H9 (cell line): ENCODE results near the gene CHKB. TPM values are rescaled to one million over a fixed set of nuclear protein-coding genes. Genes with fewer than 3 reads are reported as not detected.

Source experiments
- DNase-seq: peaks from one replicate; pipeline ENCODE4 v3.0.0-alpha.2; 2017
- H2AFZ ChIP-seq: one replicate; pipeline ENCODE4 v1.6.1; 2013; ENCODE audit warnings: mild to moderate bottlenecking, low read length, control low read depth, moderate library complexity
- H2AK5ac ChIP-seq: 2 replicates; pipeline ENCODE4 v1.6.1; 2013; ENCODE audit warnings: low read length, control low read depth, mixed read lengths; ENCODE audit not compliant: insufficient read length
- H2BK120ac ChIP-seq: one replicate; pipeline ENCODE4 v1.6.1; 2013; ENCODE audit warnings: low read depth, mild to moderate bottlenecking, low read length, control low read depth, inconsistent platforms; ENCODE audit not compliant: poor library complexity, severe bottlenecking
- H2BK12ac ChIP-seq: 2 replicates; pipeline ENCODE4 v1.6.1; 2013; ENCODE audit warnings: low read length, control low read depth, mixed read lengths, low read depth; ENCODE audit not compliant: insufficient read length
- H2BK15ac ChIP-seq: 2 replicates; pipeline ENCODE4 v1.6.1; 2013; ENCODE audit warnings: low read depth, low read length, control low read depth
- H2BK20ac ChIP-seq: one replicate; pipeline ENCODE4 v1.6.1; 2013; ENCODE audit warnings: low read depth, mild to moderate bottlenecking, low read length, control low read depth, inconsistent platforms; ENCODE audit not compliant: poor library complexity, severe bottlenecking
- H2BK5ac ChIP-seq: 2 replicates; pipeline ENCODE4 v1.6.1; 2013; ENCODE audit warnings: low read length, control low read depth, mixed read lengths; ENCODE audit not compliant: insufficient read length
- H3K14ac ChIP-seq: 2 replicates; pipeline ENCODE4 v1.6.1; 2013; ENCODE audit warnings: low read length, control low read depth; ENCODE audit not compliant: insufficient read depth
- H3K18ac ChIP-seq: 2 replicates; pipeline ENCODE4 v1.6.1; 2013; ENCODE audit warnings: low read depth, mild to moderate bottlenecking, mixed read lengths, low read length, control low read depth; ENCODE audit not compliant: insufficient read length
- H3K23ac ChIP-seq: 2 replicates; pipeline ENCODE4 v1.6.1; 2013; ENCODE audit warnings: low read length, control low read depth, mixed read lengths, low read depth; ENCODE audit not compliant: insufficient read length
- H3K23me2 ChIP-seq: 2 replicates; pipeline ENCODE4 v1.6.1; 2013; ENCODE audit warnings: low read depth, mild to moderate bottlenecking, mixed read lengths, low read length, control low read depth; ENCODE audit not compliant: insufficient read length, poor library complexity, severe bottlenecking
- H3K27ac ChIP-seq: 2 replicates; pipeline ENCODE4 v1.5.1; 2013; ENCODE audit warnings: low read length, control low read depth, mixed read lengths, low read depth; ENCODE audit not compliant: insufficient read length
- H3K27me3 ChIP-seq: 2 replicates; pipeline ENCODE4 v1.6.1; 2013; ENCODE audit warnings: low read length, control low read depth, inconsistent platforms; ENCODE audit not compliant: insufficient read depth
- H3K4ac ChIP-seq: 2 replicates; pipeline ENCODE4 v1.6.1; 2013; ENCODE audit warnings: low read depth, mild to moderate bottlenecking, control low read depth, inconsistent platforms, low read length, moderate library complexity
- H3K4me1 ChIP-seq: 2 replicates; pipeline ENCODE4 v1.6.1; 2013; ENCODE audit warnings: low read length, control low read depth, inconsistent platforms; ENCODE audit not compliant: insufficient read depth
- H3K4me2 ChIP-seq: 2 replicates; pipeline ENCODE4 v1.6.1; 2013; ENCODE audit warnings: low read length, control low read depth, mixed read lengths; ENCODE audit not compliant: insufficient read length, insufficient read depth
- H3K56ac ChIP-seq: 2 replicates; pipeline ENCODE4 v1.6.1; 2013; ENCODE audit warnings: low read depth, mild to moderate bottlenecking, mixed read lengths, low read length, control low read depth; ENCODE audit not compliant: insufficient read length
- H3K79me1 ChIP-seq: 2 replicates; pipeline ENCODE4 v1.6.1; 2013; ENCODE audit warnings: low read depth, mild to moderate bottlenecking, moderate library complexity, low read length, control low read depth, inconsistent platforms; ENCODE audit not compliant: insufficient read depth, poor library complexity, severe bottlenecking
- H3K79me2 ChIP-seq: 2 replicates; pipeline ENCODE4 v1.6.1; 2013; ENCODE audit warnings: low read length, control low read depth, inconsistent platforms; ENCODE audit not compliant: insufficient read depth
- H3K9ac ChIP-seq: 2 replicates; pipeline ENCODE4 v1.6.1; 2013; ENCODE audit warnings: low read length, control low read depth, mixed read lengths; ENCODE audit not compliant: insufficient read length; ENCODE audit errors: extremely low read depth
- H3K9me3 ChIP-seq: one replicate; pipeline ENCODE4 v1.6.1; 2013; ENCODE audit warnings: low read depth, low read length, inconsistent platforms; ENCODE audit not compliant: control insufficient read depth
- H3T11ph ChIP-seq: one replicate; pipeline ENCODE4 v1.6.1; 2013; ENCODE audit warnings: mild to moderate bottlenecking, low read length, control low read depth, inconsistent platforms
- H4K20me1 ChIP-seq: one replicate; pipeline ENCODE4 v1.6.1; 2013; ENCODE audit not compliant: control insufficient read depth, insufficient read length, insufficient read depth
- H4K5ac ChIP-seq: 2 replicates; pipeline ENCODE4 v1.6.1; 2013; ENCODE audit warnings: low read depth, mild to moderate bottlenecking, mixed read lengths, low read length, control low read depth; ENCODE audit not compliant: insufficient read length
- H4K8ac ChIP-seq: replicated peaks from 2 replicates; pipeline ENCODE4 v1.6.1; 2013; ENCODE audit warnings: low read length, control low read depth, mixed read lengths, low read depth; ENCODE audit not compliant: insufficient read length
- H4K91ac ChIP-seq: 2 replicates; pipeline ENCODE4 v1.6.1; 2013; ENCODE audit warnings: low read depth, mild to moderate bottlenecking, moderate library complexity, mixed read lengths, low read length, control low read depth; ENCODE audit not compliant: insufficient read length
- H3K27ac Mint-ChIP-seq, 3 experiments: 2 replicates in 2 of 3; 3 replicates in 1 of 3; pipeline ENCODE4 v1.8.0; 2020 to 2021; ENCODE audit warnings: mixed read lengths in 3 of 3, mild to moderate bottlenecking in 1 of 3, moderate library complexity in 1 of 3
- H3K27me3 Mint-ChIP-seq: 2 replicates; pipeline ENCODE4 v1.8.0; 2021; ENCODE audit warnings: low read depth, mild to moderate bottlenecking, moderate library complexity, mixed read lengths
- H3K36me3 Mint-ChIP-seq, 3 experiments: 2 replicates in 2 of 3; 3 replicates in 1 of 3; pipeline ENCODE4 v1.8.0; 2020 to 2021; ENCODE audit warnings: low read depth in 3 of 3, mixed read lengths in 3 of 3; ENCODE audit not compliant: insufficient read depth in 1 of 3
- H3K4me1 Mint-ChIP-seq, 2 experiments: 2 replicates each; pipeline ENCODE4 v1.8.0; 2020; ENCODE audit warnings: mixed read lengths in 2 of 2
- H3K4me3 Mint-ChIP-seq, 2 experiments: 2 replicates in 1 of 2; 3 replicates in 1 of 2; pipeline ENCODE4 v1.8.0; 2020 to 2021; ENCODE audit warnings: mild to moderate bottlenecking in 2 of 2, mixed read lengths in 2 of 2, moderate library complexity in 1 of 2
- H3K9me3 Mint-ChIP-seq, 2 experiments: 2 replicates in 1 of 2; 3 replicates in 1 of 2; pipeline ENCODE4 v1.8.0; 2020; ENCODE audit warnings: mild to moderate bottlenecking in 2 of 2, mixed read lengths in 2 of 2, moderate library complexity in 1 of 2
- CTCF ChIP-seq: fragments of 200-600 bp; sonication (generic); conservative IDR thresholded peaks from 3 replicates; pipeline ENCODE4 v1.8.0; 2021; ENCODE audit warnings: antibody characterized with exemption, mild to moderate bottlenecking
- WGBS: extraction: QIAGEN DNeasy Blood & Tissue Kit; methylation state at CpG from one replicate; pipeline ENCODE4 v1.1.7; 2013; ENCODE audit warnings: missing lambda C conversion rate, low lambda C conversion rate, mixed read lengths; ENCODE audit not compliant: insufficient read length; ENCODE audit errors: extremely low coverage; 5-methylcytosine and 5-hydroxymethylcytosine counted together
- total RNA-seq: library from RNA; stranded (reverse); gene quantifications from 2 replicates; pipeline ENCODE4 v1.2.1, GENCODE V29; 2021

The CHKB gene
- total RNA-seq, 1 experiment from 2014 or later: 64.9 TPM

DNA sequence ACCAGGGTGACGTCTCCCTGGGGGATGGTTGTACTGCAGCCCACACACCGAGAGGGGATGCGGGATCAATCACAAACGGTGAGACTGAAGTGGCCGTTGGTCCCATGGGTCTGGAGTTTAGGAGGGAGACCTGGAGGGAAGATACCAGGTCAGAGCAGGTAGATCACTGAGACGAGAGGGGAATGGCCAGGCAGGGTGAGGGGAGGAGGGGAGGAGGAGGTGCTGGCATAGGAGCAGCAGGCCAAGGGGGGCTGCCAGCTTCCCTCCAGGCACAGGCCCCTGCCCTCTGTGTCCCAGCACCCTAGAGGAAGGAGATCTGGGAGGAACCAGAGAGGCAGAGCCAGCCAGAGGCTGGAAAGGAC lies 25.0 kb upstream of the CHKB start:
- Histone ChIP-seq H2BK120ac (no peak overlapping the region), H3K79me1 (no peaks in the 10 kb centered on the region), H3K23me2 (peaks cover 5% of the 10 kb centered on the region), H4K5ac (no peak overlapping the region), H3T11ph (no peak overlapping the region), H2BK12ac (no peak overlapping the region), H2AFZ (no peak overlapping the region), H2AK5ac (no peak overlapping the region), H3K9ac (no peak overlapping the region), H3K9me3 (no peaks in the 10 kb centered on the region), H2BK20ac (no peak overlapping the region), H4K20me1 (no peaks in the 10 kb centered on the region), H4K8ac (no peak overlapping the region), H3K14ac (no peak overlapping the region; the same call in 1 of the 2 replicates), H2BK15ac (no peak overlapping the region), H3K27me3 (no peaks in the 10 kb centered on the region; the same call in 1 of the 2 replicates), H3K4ac (no peak overlapping the region), H3K56ac (no peak overlapping the region), H3K27ac (no peak overlapping the region), H3K23ac (no peak overlapping the region), H4K91ac (no peak overlapping the region), H3K18ac (no peak overlapping the region), H3K79me2 (no peaks in the 10 kb centered on the region), H3K4me2 (no peak overlapping the region), H3K4me1 (peaks cover 3% of the 10 kb centered on the region; the same call in 1 of the 2 replicates), H2BK5ac (no peak overlapping the region)
- WGBS: no CpG with 5 or more reads among the region's 6 CpGs
- no peak for DNase-seq
- Mint-ChIP-seq H3K4me1 (peaks cover 4 to 5% of the 10 kb centered on the region in 2 experiments), H3K4me3 (no peak overlapping the region), H3K27me3 (peaks cover 31% of the 10 kb centered on the region), H3K9me3 (no peaks in the 10 kb centered on the region), H3K36me3 (no peaks in the 10 kb centered on the region; a peak in 1 of 7 replicates), H3K27ac (peak overlapping the region in 1 of 3 experiments; percentile 75; a peak in 1 of 7 replicates)
- TF ChIP-seq CTCF: no peak
